HG02798 (cell line): ENCODE data around the gene YY1AP1.
"Not testable (repeated sequence)": the region's sequence is repeated elsewhere in the genome, so short reads cannot be mapped to it uniquely, and the experiment has no call there.

Experiments used
- ATAC-seq: cut with Tn5 transposase; IDR thresholded peaks from one replicate; pipeline ENCODE4 v1.9.1; 2021; ENCODE audit warnings: mild to moderate bottlenecking; ENCODE audit not compliant: unreplicated experiment, poor library complexity

Gene YY1AP1

DNA sequence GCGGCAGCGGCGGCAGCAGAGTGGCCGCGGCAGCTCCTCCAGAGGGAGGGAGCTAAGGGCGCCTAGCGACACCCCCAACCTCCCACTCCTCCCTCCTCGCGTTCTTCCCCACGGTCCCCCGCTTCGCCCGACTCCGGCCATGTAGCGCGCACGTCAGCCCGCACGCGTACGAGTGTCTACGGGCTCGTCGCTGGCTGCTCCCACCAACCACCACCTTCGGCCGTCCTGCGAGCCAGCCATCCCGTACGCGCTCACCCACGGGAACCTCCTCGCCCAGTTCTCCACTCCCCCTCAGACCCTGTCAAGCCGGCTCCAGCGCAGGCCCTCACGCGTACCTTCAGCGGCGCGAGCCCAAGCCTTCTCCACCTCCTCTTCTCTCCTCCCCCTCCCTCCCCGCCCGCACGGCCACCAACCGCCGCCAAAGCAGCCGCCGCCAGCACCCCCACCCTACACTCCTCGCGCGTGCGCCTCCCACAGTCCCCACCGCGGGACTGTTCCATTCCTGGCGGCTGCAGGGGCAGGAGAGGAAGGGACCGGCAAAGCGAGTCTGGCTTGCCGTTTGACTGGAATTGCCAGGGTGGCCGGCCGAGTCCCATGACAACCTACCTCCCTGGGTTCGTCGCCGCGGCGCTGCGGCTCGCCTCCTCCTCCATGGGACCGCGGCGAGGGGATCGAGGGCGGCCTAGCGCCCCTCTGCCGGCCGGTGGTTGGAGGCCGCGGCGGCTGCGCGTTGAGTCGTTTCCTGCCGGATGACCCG, at the start of gene YY1AP1:
TSS of gene YY1AP1 (minus strand) at position 451 of the 757 bp plus-strand sequence. CDS start 8,338 bp downstream, outside the sequence.
- peak; percentile 86 for ATAC-seq

GRCh38 chr1:155729031-155729898, 40.7 kb upstream of the YY1AP1 start:
- no peak for ATAC-seq

GRCh38 chr1:155725142-155725541, 36.6 kb upstream of the YY1AP1 start:
- no peak for ATAC-seq

DNA sequence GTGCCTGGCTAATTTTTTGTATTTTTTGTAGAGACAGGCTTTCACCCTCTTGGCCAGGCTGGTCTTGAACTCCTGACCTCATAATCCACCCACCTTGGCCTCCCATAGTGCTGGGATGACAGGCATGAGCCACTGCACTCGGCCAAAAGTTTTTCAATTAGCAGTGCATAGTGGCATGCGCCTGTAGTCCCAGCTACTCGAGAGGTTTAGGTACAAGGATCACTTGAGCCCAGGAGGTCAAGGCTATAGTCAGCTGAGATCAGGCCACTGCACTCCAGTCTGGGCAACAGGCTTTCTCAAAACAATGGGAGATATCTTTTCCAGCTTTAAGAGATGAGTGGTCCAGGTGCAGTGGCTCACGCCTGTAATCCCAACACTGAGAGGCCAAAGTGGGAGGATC, 31.1 kb upstream of the YY1AP1 start:
- no peak for ATAC-seq

DNA sequence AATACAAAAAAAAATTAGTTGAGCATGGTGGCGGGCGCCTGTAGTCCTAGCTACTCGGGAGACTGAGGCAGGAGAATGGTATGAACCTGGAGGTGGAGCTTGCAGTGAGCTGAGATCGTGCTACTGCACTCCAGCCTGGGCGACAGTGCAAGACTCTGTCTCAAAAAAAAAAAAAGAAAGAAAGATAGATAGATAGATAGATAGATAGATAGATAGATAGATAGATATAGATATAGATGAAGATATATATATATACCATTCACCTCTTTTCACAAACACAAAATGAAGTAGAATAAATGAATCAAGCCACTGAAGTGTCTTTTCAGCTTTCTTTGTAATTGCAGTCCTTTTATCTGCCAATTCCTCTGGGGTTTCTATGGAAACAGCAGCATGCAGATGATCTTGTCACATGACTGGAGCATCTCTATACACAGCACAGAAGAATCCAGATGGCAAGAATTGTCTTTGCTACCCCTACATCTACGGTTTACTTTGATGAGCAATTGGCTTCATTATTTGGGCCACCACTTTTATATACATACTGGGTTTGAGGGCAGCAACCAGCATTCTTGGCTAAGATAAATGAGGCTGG, 30.0 kb upstream of the YY1AP1 start:
- not testable (repeated sequence) for ATAC-seq

DNA sequence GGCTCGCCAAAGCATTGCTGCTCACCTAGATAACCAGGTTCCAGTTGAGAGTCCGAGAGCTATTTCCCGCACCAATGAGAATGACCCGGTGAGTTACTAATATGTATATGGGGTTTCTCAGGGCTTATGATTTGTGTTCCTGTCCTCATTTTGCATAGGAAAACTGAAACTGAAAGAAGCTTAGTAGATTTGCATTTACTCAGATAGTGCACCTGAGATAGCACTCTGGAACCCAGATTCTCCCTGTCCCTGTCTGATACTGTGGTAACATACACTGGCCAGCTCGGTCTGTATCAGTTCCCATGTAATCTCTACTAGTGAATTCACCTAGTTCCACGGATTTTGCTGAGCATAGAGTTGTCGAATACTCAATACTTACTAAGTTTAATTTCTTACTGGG, 28.5 kb upstream of the YY1AP1 start:
- ATAC-seq: peak; percentile 74

DNA sequence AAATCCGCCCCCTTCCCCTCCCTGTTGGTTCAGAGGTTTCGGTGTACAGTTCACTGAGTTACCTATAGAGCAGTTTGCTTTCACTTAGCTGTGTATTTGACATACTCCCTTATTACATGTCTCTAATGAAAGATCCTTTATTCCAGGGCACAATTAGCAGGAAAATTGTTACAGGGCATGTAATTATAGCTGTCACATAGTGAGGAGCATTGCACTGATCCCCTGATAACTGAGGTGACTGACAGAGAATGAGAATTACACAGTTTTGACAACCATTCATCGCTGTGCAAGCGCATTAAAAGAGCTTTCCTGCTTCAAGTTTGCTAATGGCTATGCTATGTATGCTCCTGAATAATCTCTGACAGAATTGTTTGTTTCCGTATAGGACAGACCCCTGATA, 27.2 kb upstream of the YY1AP1 start:
- ATAC-seq: no peak

GRCh38 chr1:155715056-155715455, 26.5 kb upstream of the YY1AP1 start:
- ATAC-seq: not testable (repeated sequence)

DNA sequence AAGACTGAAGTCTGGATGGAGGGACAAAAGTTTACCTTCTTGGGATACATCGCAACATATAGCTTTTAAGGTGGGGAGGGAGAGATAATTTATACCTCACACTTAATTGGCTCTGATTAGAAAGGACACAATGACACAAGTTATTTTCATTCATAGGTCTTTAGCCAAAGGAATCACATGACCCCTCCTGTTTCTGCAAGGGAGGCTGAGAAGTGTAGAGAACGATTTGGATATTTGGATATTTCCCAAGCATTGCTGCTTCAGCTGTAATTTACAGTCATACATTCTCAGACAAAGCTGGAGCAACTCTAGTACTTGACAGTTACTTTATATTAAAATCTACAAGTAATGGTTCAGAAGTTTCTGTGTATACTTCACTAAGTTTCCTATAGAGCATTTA, 24.5 kb upstream of the YY1AP1 start:
- ATAC-seq: no peak

GRCh38 chr1:155712636-155713035, 24.1 kb upstream of the YY1AP1 start:
- not testable (repeated sequence) for ATAC-seq

GRCh38 chr1:155711457-155711856, 22.9 kb upstream of the YY1AP1 start:
- not testable (repeated sequence) for ATAC-seq

DNA sequence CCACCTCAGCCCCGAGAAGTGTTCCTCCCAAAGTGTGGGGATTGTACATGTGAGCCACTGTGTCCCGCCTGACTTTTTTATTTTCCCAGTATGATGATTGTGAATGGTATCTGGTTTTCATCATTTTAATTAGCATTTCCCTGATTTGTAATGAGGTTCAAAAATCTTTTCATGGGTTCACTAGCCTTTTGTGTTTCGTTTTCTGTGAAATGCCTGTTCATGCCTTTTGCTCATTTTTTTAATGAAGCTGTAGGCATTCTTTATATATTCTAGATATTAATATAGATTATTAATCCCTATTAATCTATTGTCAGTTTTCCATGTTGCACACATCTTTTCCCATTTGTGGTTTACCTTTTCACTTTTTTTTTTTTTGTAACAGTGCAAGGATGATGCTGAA, 20.8 kb upstream of the YY1AP1 start:
- no peak for ATAC-seq

DNA sequence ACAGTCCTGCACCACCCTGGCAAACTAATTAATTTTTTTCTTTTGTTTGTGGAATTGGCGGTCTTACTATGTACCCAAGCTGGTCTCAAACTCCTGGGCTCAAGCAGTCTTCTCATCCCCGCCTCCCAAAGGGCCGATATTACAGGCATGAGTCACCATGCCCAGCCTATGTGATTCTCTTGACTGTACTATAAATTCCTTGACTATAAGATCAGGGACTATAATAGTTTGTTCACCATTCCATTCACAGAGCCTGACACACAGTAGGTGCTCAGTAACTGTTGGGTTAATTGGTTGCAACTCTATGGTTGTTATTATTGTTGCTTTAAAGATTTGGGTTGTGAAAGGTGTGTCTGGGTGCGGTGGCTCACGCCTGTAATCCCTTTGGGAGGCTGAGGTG, 17.6 kb upstream of the YY1AP1 start:
- ATAC-seq: no peak

DNA sequence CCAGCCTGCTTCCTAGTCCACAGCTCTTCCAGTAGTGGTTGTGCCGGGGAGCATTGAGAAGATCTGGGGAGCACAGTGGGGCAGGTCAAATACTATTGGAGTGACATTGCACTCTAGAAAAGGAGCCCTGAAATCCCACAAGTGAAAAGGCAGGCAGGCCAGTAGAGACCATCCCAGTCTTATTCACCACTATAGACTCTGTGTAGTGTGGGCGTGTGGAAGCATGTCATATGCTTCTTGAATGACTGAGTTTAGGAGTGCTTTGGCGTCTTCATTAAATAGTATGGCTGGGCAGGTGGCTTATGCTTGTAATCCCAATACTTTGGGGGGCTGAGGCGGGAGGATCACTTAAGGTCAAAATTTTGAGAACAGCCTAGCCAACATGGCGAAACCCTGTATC, 15.8 kb upstream of the YY1AP1 start:
- ATAC-seq: not testable (repeated sequence)

- no peak for ATAC-seq
Observed at GRCh38 chr1:155703216-155703615, 14.6 kb upstream of the YY1AP1 start.

DNA sequence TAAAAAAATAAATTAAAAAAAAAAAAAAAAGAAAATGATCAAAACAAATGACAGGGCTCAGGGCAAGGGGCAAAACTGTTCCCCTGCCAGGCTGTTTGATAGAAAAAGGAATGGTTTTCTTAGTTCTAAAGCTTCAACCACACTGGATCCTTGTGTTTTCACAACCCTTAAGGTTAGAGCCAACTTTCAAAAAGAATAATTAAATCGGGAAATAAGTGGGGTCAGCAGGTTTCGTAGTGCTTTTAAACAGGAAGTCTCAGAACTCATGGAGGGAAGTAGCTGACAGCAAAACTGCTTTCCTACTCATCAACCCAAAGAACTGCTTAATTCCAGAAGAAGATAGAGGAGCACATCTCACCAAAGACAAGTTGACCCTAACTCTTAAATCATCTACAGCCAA, 13.1 kb upstream of the YY1AP1 start:
- ATAC-seq: not testable (repeated sequence)

DNA sequence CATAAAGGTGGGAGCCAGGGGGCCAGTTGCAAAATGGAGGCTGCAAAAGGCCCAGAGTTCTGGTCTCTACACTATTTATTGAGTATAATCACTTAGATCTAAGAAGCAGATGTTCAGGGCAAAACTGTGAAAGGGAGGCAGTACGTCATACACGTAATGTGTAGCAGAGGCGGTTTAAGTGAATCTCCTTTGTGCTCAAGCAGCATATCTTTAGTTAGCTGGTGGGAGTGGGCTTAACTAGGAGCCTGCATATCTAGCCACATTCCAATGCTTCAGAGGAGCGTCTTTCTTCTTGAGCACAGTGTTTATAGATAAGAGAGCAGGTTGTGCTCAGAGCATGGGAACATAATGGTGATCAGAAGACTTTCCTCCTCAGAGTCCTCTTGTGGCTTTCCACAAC, 10.5 kb upstream of the YY1AP1 start:
- ATAC-seq: not testable (repeated sequence)

- no peak for ATAC-seq
Observed at GRCh38 chr1:155698382-155699038, 9.9 kb upstream of the YY1AP1 start.

DNA sequence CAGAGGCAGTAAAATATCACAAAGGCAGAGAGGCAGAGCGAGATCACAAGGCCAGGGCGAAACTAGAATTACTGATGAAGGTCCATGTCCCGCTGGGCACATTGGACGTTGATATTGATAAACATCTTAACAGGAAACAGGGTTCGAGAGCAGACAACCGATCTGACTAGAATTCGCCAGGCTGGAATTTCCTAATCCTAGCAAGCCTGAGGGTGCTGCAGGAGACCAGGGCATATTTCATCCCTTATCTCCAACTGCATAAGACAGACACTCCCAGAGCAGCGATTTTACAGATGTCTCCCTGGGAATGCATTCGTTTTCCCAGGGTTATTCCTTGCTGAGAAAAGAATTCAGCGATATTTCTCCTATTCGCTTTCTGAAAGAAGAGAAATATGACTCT, 9.0 kb upstream of the YY1AP1 start:
- ATAC-seq: not testable (repeated sequence)

- no peak for ATAC-seq
Observed at GRCh38 chr1:155697046-155697445, 8.5 kb upstream of the YY1AP1 start.
